ENCODE measurements around the gene GNS. TPM values are rescaled to one million over a fixed set of nuclear protein-coding genes. Genes with fewer than 3 reads are reported as not detected.
"Not testable (repeated sequence)": the region's sequence is repeated elsewhere in the genome, so short reads cannot be mapped to it uniquely, and the experiment has no call there.

Gene GNS
- total RNA-seq, 1 experiment from 2014 or later: 27.5 TPM

- DNase-seq: no peak
- no peaks in the 10 kb centered on the region for H3K27me3 ChIP-seq (ENCODE audit: control insufficient read depth, insufficient read depth, low read length)
- no peaks in the 10 kb centered on the region for H3K36me3 ChIP-seq (replicated peaks; ENCODE audit: control insufficient read depth, insufficient read depth, low read length)
- no peak overlapping the region for H3K4me3 ChIP-seq (ENCODE audit: insufficient read depth, low read depth, low read length)
These were observed 51.3 kb downstream of the GNS start for GRCh38 chr12:64707926-64708325.

- H3K27me3 ChIP-seq (ENCODE audit: control insufficient read depth, insufficient read depth, low read length): no peaks in the 10 kb centered on the region
These were observed 51.8 kb downstream of the GNS start for GRCh38 chr12:64707362-64707761.

GRCh38 chr12:64706857-64707256, 52.3 kb downstream of the GNS start:
- no peaks in the 10 kb centered on the region for H3K36me3 ChIP-seq (replicated peaks; ENCODE audit: control insufficient read depth, insufficient read depth, low read length)
- H3K27me3 ChIP-seq (ENCODE audit: control insufficient read depth, insufficient read depth, low read length): no peaks in the 10 kb centered on the region
- no peak overlapping the region for H3K4me3 ChIP-seq (ENCODE audit: insufficient read depth, low read depth, low read length)
- no peak for DNase-seq

More at GRCh38 chr12:64707362-64707761, 51.8 kb downstream of the GNS start:
- Histone ChIP-seq H3K4me3 (ENCODE audit: insufficient read depth, low read depth, low read length) (no peak overlapping the region), H3K36me3 (replicated peaks; ENCODE audit: control insufficient read depth, insufficient read depth, low read length) (no peaks in the 10 kb centered on the region)
- DNase-seq: no peak

- Histone ChIP-seq H3K36me3 (replicated peaks; ENCODE audit: control insufficient read depth, insufficient read depth, low read length) (no peaks in the 10 kb centered on the region), H3K4me3 (ENCODE audit: insufficient read depth, low read depth, low read length) (no peak overlapping the region), H3K27me3 (ENCODE audit: control insufficient read depth, insufficient read depth, low read length) (no peaks in the 10 kb centered on the region)
- DNase-seq: no peak
These were observed 52.9 kb downstream of the GNS start for GRCh38 chr12:64706306-64706705.

GRCh38 chr12:64701283-64701682, 57.9 kb downstream of the GNS start:
- Histone ChIP-seq H3K27me3 (ENCODE audit: control insufficient read depth, insufficient read depth, low read length) (no peaks in the 10 kb centered on the region), H3K36me3 (replicated peaks; ENCODE audit: control insufficient read depth, insufficient read depth, low read length) (no peaks in the 10 kb centered on the region), H3K4me3 (ENCODE audit: insufficient read depth, low read depth, low read length) (no peak overlapping the region)
- no peak for DNase-seq

GRCh38 chr12:64700532-64700931, 58.7 kb downstream of the GNS start:
- no peaks in the 10 kb centered on the region; the same call in 1 of the 2 replicates for H3K36me3 ChIP-seq (replicated peaks; ENCODE audit: control insufficient read depth, insufficient read depth, low read length)
- no peak overlapping the region for H3K4me3 ChIP-seq (ENCODE audit: insufficient read depth, low read depth, low read length)
- no peak for DNase-seq
- no peaks in the 10 kb centered on the region for H3K27me3 ChIP-seq (ENCODE audit: control insufficient read depth, insufficient read depth, low read length)

GRCh38 chr12:64699504-64700115, 59.6 kb downstream of the GNS start:
- H3K4me3 ChIP-seq (ENCODE audit: insufficient read depth, low read depth, low read length): no peak overlapping the region
- DNase-seq: no peak
- no peaks in the 10 kb centered on the region; the same call in 1 of the 2 replicates for H3K36me3 ChIP-seq (replicated peaks; ENCODE audit: control insufficient read depth, insufficient read depth, low read length)
- no peaks in the 10 kb centered on the region for H3K27me3 ChIP-seq (ENCODE audit: control insufficient read depth, insufficient read depth, low read length)

GRCh38 chr12:64696080-64696741, 63.0 kb downstream of the GNS start:
- H3K4me3 ChIP-seq (ENCODE audit: insufficient read depth, low read depth, low read length): no peak overlapping the region
- no peak for DNase-seq
- H3K36me3 ChIP-seq (replicated peaks; ENCODE audit: control insufficient read depth, insufficient read depth, low read length): no peaks in the 10 kb centered on the region; the same call in none of the 2 replicates
- no peaks in the 10 kb centered on the region for H3K27me3 ChIP-seq (ENCODE audit: control insufficient read depth, insufficient read depth, low read length)

GRCh38 chr12:64695550-64695949, 63.7 kb downstream of the GNS start:
- Histone ChIP-seq H3K36me3 (replicated peaks; ENCODE audit: control insufficient read depth, insufficient read depth, low read length) (no peaks in the 10 kb centered on the region; the same call in none of the 2 replicates), H3K27me3 (ENCODE audit: control insufficient read depth, insufficient read depth, low read length) (no peaks in the 10 kb centered on the region), H3K4me3 (ENCODE audit: insufficient read depth, low read depth, low read length) (no peak overlapping the region)
- no peak for DNase-seq

- no peak for DNase-seq
- Histone ChIP-seq H3K27me3 (ENCODE audit: control insufficient read depth, insufficient read depth, low read length) (no peaks in the 10 kb centered on the region), H3K4me3 (ENCODE audit: insufficient read depth, low read depth, low read length) (no peak overlapping the region), H3K36me3 (replicated peaks; ENCODE audit: control insufficient read depth, insufficient read depth, low read length) (no peaks in the 10 kb centered on the region; the same call in none of the 2 replicates)
These were observed 64.8 kb downstream of the GNS start for GRCh38 chr12:64694130-64695040.

- Histone ChIP-seq H3K36me3 (replicated peaks; ENCODE audit: control insufficient read depth, insufficient read depth, low read length) (peaks cover 3% of the 10 kb centered on the region), H3K4me3 (ENCODE audit: insufficient read depth, low read depth, low read length) (no peak overlapping the region), H3K27me3 (ENCODE audit: control insufficient read depth, insufficient read depth, low read length) (no peaks in the 10 kb centered on the region)
- DNase-seq: no peak
These were observed 67.2 kb downstream of the GNS start for GRCh38 chr12:64691795-64692583.

- Histone ChIP-seq H3K27me3 (ENCODE audit: control insufficient read depth, insufficient read depth, low read length) (no peaks in the 10 kb centered on the region), H3K4me3 (ENCODE audit: insufficient read depth, low read depth, low read length) (no peak overlapping the region), H3K36me3 (replicated peaks; ENCODE audit: control insufficient read depth, insufficient read depth, low read length) (peaks cover 3% of the 10 kb centered on the region)
- peak; percentile 57 for DNase-seq
These were observed 67.9 kb downstream of the GNS start for GRCh38 chr12:64691227-64691794.

GRCh38 chr12:64690236-64690635, 69.0 kb downstream of the GNS start:
- not testable (repeated sequence) for DNase-seq; H3K4me3 ChIP-seq (ENCODE audit: insufficient read depth, low read depth, low read length); H3K36me3 ChIP-seq (replicated peaks; ENCODE audit: control insufficient read depth, insufficient read depth, low read length); H3K27me3 ChIP-seq (ENCODE audit: control insufficient read depth, insufficient read depth, low read length)

- Histone ChIP-seq H3K36me3 (replicated peaks; ENCODE audit: control insufficient read depth, insufficient read depth, low read length) (peaks cover 3% of the 10 kb centered on the region), H3K4me3 (ENCODE audit: insufficient read depth, low read depth, low read length) (no peak overlapping the region), H3K27me3 (ENCODE audit: control insufficient read depth, insufficient read depth, low read length) (no peaks in the 10 kb centered on the region)
- no peak for DNase-seq
These were observed 70.5 kb downstream of the GNS start for GRCh38 chr12:64688715-64689114.
